SKM-1 treated with dmso at 0.1 percent for 144 hours (cell line): Measurements from ENCODE around the gene DCXR.

Source experiments
- DNase-seq: peaks from one replicate; lab custom pipeline; 2025; ENCODE audit not compliant: unreplicated experiment; lab: John Stamatoyannopoulos, UW

Gene DCXR

DNA sequence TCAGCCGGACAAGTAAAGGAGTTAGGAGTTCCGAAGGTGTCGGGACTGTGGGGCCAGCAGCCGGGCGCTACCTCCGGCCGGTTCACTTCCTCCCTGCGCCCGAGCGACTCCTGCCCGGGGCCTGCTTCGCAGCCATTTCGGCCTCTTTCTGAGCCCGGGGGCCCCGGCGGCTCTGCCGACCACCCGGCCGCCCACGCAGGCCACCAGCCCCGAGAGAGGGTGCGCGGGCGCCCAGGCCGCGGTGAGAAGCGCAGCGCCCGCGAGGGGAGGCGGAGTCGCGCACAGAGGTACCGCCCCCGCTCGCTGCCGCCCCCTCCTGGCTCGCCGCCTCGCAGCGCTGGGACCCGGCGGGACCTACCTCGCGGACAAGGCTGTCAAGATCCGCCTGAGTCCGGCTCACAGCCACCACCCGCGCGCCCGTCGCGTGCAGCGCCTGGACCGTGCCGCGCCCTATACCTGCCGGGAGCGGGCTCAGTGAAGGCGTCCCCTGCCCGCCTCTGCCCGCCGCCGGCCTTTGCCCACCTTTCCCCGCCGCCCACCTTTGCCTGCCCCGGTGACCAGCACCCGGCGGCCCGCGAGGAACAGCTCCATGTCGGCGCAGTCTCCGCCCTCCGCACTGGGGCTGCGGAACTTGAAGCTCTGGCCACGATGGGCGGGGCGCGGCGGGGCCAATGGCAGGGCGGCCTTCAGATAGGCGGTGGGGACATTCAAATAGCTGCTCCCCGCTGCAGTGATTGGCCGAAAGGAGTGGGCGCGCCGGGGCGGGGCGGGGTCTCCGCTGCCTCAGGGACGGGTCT, at the start of gene DCXR:
Gene DCXR, minus strand, starts transcription at position 606 of the 797 bp plus-strand sequence. Its CDS starts 15 bp downstream, at position 591.
- peak; percentile 96 for DNase-seq

DNA sequence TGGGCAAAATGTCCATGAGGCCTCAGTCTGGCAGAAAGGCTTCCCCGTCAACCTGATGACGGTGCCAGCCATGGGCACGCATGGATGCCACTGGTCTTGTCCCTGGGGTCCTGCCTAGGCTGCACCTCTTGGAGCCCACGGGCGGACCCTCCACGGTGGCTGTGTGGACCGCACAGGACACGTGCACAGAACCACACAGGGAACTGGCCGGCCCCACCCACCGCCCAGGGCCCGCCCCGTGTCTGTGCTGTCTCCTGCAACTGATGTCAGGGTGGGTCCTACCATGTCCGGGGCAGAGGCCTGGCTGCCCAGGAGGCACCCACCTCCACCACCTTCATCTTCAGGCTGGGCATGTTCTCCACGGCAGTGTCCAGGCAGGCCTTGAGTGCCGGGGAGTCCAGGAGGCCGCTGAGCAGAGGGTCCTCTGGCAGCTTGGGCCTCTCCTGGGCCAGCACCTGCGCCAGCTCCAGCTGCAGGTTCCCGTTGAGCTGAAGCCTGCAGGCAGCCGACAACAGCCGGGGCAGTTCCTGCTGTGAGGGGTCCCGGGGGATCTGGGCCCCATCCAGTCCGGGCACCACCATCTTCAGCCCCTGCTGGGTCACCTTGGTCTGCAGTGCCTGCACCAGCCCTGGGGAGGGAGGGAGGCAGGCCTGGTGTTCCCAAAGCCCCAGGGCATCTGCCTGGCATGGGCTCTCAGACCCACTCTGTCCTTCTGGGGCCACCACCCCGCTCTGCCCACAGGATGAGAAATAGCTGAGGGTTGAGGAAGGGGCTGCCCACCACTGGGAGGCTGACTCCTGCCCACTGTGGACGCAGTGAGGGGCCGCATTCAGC, 48.7 kb upstream of the DCXR start:
- no peak for DNase-seq

GRCh38 chr17:82085031-82085861, 47.7 kb upstream of the DCXR start:
- DNase-seq = no peak

GRCh38 chr17:82084373-82085030, 47.0 kb upstream of the DCXR start:
- DNase-seq = no peak

GRCh38 chr17:82083533-82084359, 46.2 kb upstream of the DCXR start:
- no peak for DNase-seq

DNA sequence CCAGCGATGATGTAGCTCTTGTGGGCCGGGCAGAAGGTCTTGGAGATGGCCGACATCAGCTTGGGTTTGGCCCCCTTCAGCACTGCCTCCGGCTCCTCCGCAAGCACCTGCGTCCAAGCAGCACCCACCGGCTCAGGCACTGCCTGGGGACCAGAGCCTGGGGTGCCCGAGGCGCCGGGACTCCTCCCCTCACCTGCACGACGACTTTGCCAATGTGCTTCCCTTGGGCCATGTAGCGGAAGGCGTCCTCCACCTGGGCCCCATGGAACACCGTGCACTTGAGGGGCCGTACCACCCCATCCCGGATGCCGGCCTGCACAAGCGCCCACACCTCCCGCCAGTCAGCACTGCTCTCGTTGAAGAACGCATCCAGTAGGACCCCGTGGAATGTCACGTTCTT, 45.5 kb upstream of the DCXR start:
- DNase-seq = no peak

- no peak for DNase-seq
These were observed 45.0 kb upstream of the DCXR start for GRCh38 chr17:82082456-82082855.

GRCh38 chr17:82081966-82082365, 44.5 kb upstream of the DCXR start:
- no peak for DNase-seq

GRCh38 chr17:82081546-82081945, 44.0 kb upstream of the DCXR start:
- DNase-seq = no peak

DNA sequence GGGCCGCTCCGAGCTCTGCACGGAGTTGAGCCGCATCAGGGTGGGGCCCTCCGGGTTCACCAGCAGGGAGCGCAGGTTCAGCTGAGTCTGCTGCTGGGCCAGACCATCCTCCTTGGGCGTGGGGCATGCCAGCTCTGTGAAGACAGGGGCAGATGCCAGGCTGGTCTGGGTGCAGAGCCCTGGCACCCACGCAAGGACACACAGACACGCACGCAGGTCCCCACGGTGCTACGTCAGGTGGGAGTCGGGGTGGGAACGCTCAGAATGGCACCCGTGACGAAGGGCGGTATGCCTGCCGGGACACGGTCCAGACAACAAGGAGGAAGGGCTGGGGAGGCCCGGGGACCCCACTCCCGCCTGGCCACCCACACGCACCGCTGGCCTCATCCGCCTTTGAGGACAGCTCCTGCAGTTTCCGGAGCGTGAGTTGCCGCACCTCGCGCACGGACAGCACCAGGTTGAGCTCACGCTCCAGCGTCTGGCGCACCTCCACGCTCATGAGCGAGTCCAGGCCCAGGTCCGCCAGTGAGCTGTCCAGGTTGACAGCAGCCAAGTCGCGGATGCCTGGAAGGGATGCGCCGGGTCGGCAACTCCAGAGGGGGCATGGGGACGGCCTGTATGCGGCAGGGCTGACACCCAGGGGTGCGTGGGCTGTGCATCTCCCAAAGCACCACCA, 43.4 kb upstream of the DCXR start:
- DNase-seq = no peak

DNA sequence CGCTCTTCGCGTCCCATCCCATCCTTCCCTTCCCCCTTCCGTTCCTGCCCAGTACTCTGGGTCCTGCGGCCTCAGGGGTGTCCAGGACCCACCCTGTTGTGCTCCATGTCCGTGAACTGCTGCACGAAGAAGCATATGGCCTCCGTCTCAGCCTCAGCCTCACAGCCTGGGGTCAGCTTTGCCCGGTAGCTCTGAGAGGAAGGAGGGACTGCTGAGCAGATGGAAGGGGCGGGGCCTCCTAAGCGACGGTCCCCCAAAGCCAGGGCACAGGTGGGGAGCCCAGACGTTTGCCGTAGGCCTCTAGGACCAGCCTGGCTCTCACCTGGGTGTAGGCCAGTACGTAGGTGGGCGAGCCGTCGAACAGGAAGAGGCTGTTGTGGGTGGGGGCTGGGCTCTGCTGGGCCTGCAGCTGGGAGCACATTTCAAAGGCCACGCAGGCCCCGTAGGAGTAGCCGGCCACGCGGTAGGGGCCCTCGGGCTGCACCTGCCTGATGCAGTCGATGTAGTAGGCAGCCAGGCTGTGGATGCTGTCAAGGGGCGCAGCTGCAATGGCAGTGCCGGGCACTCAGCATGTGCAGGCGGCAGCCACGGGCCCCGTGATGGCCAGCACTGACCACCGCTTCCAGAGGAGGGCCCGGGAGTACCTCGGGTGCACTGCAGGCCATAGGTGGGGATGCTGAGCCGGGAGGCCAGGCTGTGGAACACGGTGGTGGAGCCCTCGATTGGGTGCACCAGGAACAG, 42.7 kb upstream of the DCXR start:
- no peak for DNase-seq

- DNase-seq = no peak
These were observed 41.6 kb upstream of the DCXR start for GRCh38 chr17:82079001-82079677.

DNA sequence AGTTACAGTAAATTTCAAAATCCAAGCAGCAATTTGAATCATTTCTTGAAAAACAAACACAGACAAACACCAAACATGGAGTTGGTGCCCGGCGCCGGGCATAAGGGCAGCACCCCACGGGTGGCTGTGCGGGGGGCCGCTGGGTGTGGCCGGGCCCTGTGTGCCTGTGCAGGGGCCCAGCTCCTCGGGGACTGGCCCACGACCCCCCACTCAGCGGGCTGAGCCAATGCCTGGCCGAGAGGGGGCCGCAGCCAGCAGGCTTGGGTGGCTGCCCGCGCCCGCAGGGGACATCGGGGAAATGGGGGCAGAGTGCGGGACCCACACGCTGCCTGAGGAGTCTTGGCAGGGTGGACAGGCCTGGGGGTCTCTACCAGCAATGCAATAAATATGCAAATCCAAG, 40.9 kb upstream of the DCXR start:
- DNase-seq = no peak

DNA sequence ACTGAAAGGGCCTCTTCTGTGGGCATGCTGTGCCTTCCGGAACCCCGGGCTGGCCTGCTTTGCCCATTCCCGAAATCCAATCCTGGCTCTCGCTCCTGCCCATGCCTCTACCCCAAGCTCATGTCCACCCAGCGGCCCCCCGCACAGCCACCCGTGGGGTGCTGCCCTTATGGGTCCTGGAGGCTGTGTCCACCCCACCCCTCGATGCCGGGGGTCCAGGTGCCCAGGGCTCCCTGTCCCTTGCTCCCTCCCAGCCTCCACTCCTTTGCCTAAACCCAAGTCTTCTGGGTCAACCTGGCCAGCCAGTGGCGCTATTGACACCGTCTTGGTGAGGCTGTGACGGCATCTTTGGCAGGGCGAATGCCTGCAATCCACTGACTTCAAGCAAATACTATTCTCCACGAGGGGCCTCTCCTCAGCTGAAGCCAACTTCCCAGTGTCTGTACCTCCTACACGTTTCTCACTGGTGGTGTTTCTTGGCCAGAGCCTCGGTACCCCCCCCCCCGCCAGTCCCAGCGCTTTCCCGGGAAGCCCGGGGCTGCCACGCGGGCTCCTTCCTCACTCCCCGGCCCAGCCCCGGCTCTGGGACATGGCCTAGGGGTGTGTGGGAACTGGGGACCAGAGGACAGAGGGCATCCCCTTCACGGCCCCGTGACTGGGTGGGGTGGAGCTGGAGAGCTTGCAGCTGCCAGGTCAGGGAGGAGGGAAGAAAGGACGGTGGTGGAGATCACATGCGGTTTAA, 40.3 kb upstream of the DCXR start:
- no peak for DNase-seq

DNA sequence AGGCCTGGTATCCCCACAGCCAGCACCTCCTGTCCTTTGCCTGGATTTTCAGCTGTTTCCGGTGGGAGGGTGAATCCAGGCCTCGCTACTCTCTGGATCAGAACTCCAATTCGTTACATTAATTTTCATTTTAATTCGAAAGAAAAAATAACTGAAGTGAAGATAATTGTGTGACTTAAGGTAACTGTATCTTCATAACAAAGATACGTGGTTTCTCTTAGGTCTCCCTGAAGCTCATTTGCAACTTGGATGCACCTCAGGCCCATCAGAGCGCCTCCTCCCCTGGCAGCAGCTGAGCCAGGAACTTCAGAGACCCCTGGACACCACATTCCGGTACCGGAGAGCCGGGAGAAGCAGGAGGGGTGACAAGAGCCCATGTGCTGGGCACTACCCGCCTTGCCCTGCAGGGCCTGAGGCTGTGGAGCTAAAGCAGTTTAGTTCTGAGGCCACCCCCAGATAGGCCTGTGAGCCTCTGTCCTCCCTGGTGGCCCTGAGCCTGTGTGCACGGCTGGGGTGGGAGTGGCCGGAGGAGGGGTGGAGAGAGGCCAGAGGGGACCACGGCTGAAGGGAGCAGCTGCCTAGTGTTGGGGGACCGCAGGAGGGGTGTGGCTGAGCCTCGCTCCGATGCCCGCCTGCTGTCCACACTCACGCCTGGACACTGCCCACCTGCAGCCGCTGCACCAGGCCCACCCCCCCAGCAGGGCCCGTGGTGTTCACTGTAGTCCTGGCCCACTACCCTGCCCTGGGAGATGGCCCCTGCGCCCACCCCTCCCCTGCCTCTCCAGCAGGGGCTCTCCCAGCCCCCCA, 39.5 kb upstream of the DCXR start:
- no peak for DNase-seq

- no peak for DNase-seq
These were observed 38.7 kb upstream of the DCXR start for GRCh38 chr17:82076018-82076784.
